HG02588 (cell line): ENCODE data around the gene OSBP.

Source experiments
- ATAC-seq: cut with Tn5 transposase; IDR thresholded peaks from one replicate; pipeline ENCODE4 v1.9.1; 2021; ENCODE audit warnings: mild to moderate bottlenecking, moderate library complexity; ENCODE audit not compliant: unreplicated experiment

The OSBP gene

GRCh38 chr11:59607703-59608454, 7.7 kb downstream of the OSBP start:
- no peak for ATAC-seq

GRCh38 chr11:59602432-59602831, 13.1 kb downstream of the OSBP start:
- no peak for ATAC-seq

DNA sequence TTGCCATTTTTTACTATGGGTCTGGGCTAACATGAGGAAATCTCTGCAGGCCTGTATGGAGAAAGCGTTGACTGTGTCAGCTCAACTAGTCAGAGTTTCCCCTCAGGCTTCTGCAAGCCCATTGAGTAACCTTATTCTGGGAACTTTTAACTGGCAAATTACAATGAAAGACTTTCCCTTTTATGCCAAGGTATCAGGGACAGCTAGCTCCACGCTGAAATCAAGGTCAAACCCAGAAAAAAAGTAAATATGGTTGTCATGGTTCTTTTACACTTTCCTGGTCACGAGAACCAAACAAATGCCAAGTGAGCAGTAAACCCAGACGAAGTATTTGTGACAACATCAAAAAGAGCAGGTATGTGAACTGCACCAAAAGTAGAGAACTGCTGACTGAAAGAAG, 13.8 kb downstream of the OSBP start:
- ATAC-seq: no peak

GRCh38 chr11:59600636-59601035, 14.9 kb downstream of the OSBP start:
- ATAC-seq: no peak

- ATAC-seq: no peak
Measured at GRCh38 chr11:59600234-59600633, 15.3 kb downstream of the OSBP start.

DNA sequence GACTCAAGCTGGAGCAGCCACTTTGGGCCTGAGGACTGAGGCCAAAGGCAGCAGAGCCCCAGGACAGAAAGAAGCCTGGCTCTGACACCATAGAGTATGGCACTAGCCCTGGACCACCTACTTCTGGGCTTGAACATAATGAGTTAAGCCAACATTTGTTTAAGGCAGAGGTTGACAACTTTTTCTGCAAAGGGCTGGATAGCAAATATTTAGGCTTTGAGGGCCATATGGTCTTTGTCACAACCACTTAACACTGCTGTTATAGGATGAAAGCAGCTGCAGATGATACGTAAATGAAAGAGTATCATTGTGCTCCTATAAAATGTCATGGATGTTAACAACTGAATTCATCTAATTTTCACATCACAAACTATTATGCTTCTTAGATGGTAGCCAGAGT, 16.6 kb downstream of the OSBP start:
- no peak for ATAC-seq

- no peak for ATAC-seq
Measured at GRCh38 chr11:59584294-59584693, 31.3 kb downstream of the OSBP start.

GRCh38 chr11:59582006-59582405, 33.6 kb downstream of the OSBP start:
- ATAC-seq: no peak

GRCh38 chr11:59578369-59578768, 37.2 kb downstream of the OSBP start:
- ATAC-seq: no peak

GRCh38 chr11:59575505-59575904, 40.1 kb downstream of the OSBP start:
- no peak for ATAC-seq

- no peak for ATAC-seq
Measured at GRCh38 chr11:59574932-59575502, 40.6 kb downstream of the OSBP start.

GRCh38 chr11:59574467-59574866, 41.1 kb downstream of the OSBP start:
- no peak for ATAC-seq

- ATAC-seq: no peak
Measured at GRCh38 chr11:59573216-59573615, 42.4 kb downstream of the OSBP start.

- no peak for ATAC-seq
Measured at GRCh38 chr11:59572091-59572490, 43.5 kb downstream of the OSBP start.

GRCh38 chr11:59562292-59562691, 53.3 kb downstream of the OSBP start:
- no peak for ATAC-seq

GRCh38 chr11:59560702-59561473, 54.7 kb downstream of the OSBP start:
- ATAC-seq: peak; percentile 34

DNA sequence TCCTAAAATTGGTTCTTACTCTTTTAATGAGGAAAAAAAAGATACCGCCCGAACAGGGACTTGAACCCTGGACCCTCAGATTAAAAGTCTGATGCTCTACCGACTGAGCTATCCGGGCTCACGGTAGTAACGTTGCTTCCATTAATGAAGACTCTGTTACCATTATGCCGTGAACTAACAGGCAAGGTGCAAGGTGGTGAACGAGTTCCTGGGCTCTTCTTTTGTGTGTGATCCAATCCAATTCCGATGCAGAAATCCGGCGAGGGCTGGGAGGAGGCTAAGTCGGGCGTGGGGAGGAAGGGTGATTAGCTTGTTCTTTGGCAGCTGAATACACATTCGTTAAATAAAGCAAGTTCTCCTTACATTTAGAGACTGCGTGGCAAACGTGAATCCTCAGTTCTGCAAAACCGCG, 55.3 kb downstream of the OSBP start:
- peak; percentile 26 for ATAC-seq

GRCh38 chr11:59559886-59560285, 55.7 kb downstream of the OSBP start:
- ATAC-seq: peak; percentile 2

DNA sequence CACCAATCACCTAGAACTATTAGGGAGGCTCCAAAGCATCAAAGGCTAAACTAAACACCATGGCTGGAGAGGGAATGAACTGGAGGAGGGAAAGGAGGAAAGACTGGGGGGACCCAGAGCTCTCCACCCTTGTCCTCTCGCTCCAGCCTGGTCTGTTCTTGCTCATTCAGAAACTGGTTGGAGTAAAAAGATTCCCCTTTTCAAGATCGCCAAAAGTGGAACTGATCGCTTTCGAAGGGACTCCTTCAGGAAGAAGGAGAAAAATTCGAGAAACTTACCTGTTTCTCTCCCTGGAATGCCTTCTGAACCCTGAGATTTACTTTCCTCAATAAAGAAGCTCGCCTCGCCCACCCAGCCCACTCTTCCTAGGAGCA, 57.3 kb downstream of the OSBP start:
- no peak for ATAC-seq

GRCh38 chr11:59556917-59557348, 58.6 kb downstream of the OSBP start:
- no peak for ATAC-seq

GRCh38 chr11:59556115-59556916, 59.3 kb downstream of the OSBP start:
- peak; percentile 26 for ATAC-seq
